ENCODE results near the gene RTF1. TPM values are rescaled to one million over a fixed set of nuclear protein-coding genes. Genes with fewer than 3 reads are reported as not detected.
A peak's percentile ranks its signal among the peaks of the same experiment; 100 is the strongest.

RTF1 gene
- total RNA-seq, 1 donor from 2014 or later = 54.4 TPM

GRCh38 chr15:41512940-41513505, 96.1 kb downstream of the RTF1 start:
- no peak for DNase-seq (ENCODE audit: extremely low spot score, unreplicated experiment)

GRCh38 chr15:41513506-41514227, 96.8 kb downstream of the RTF1 start, which contains the start of gene LTK:
LTK (minus strand) TSS chr15:41513827; CDS start chr15:41513709, 118 bp downstream.
- H3K4me1 Mint-ChIP-seq (ENCODE audit: unreplicated experiment) = peaks cover 4% of the 10 kb centered on the region
- peaks cover 16% of the 10 kb centered on the region for H3K36me3 Mint-ChIP-seq
- H3K9me3 Mint-ChIP-seq = no peaks in the 10 kb centered on the region
- peak within 1 kb of the TSS; percentile 82 for H3K4me3 Mint-ChIP-seq
- H3K27me3 Mint-ChIP-seq = peaks cover 48% of the 10 kb centered on the region
- TF ChIP-seq CTCF (conservative IDR thresholded peaks at IDR 0.05) = no peak
- DNase-seq (ENCODE audit: extremely low spot score, unreplicated experiment) = no peak
- H3K27ac Mint-ChIP-seq = peak within 1 kb of the TSS; percentile 36

More at GRCh38 chr15:41512940-41513505, 96.1 kb downstream of the RTF1 start:
- Mint-ChIP-seq H3K36me3 (peaks cover 14% of the 10 kb centered on the region), H3K9me3 (no peaks in the 10 kb centered on the region), H3K27me3 (peaks cover 53% of the 10 kb centered on the region), H3K4me3 (peak overlapping the region; percentile 82), H3K4me1 (ENCODE audit: unreplicated experiment) (peaks cover 4% of the 10 kb centered on the region), H3K27ac (peak overlapping the region; percentile 36)
- TF ChIP-seq CTCF (conservative IDR thresholded peaks at IDR 0.05) = no peak

- Mint-ChIP-seq H3K36me3 (peaks cover 25% of the 10 kb centered on the region), H3K4me1 (ENCODE audit: unreplicated experiment) (no peaks in the 10 kb centered on the region), H3K27me3 (peaks cover 17% of the 10 kb centered on the region), H3K4me3 (no peak overlapping the region), H3K27ac (no peak overlapping the region), H3K9me3 (no peaks in the 10 kb centered on the region)
- DNase-seq (ENCODE audit: extremely low spot score, unreplicated experiment) = no peak
- no peak for TF ChIP-seq CTCF (conservative IDR thresholded peaks at IDR 0.05)
These were observed 101.1 kb downstream of the RTF1 start for GRCh38 chr15:41517895-41518449.

GRCh38 chr15:41520636-41521035, 103.7 kb downstream of the RTF1 start:
- no peaks in the 10 kb centered on the region for H3K4me1 Mint-ChIP-seq (ENCODE audit: unreplicated experiment)
- H3K9me3 Mint-ChIP-seq = no peaks in the 10 kb centered on the region
- TF ChIP-seq CTCF (conservative IDR thresholded peaks at IDR 0.05) = no peak
- no peaks in the 10 kb centered on the region for H3K27me3 Mint-ChIP-seq
- no peak overlapping the region for H3K4me3 Mint-ChIP-seq
- no peak for DNase-seq (ENCODE audit: extremely low spot score, unreplicated experiment)
- H3K36me3 Mint-ChIP-seq = peaks cover 25% of the 10 kb centered on the region
- H3K27ac Mint-ChIP-seq = no peak overlapping the region

DNA sequence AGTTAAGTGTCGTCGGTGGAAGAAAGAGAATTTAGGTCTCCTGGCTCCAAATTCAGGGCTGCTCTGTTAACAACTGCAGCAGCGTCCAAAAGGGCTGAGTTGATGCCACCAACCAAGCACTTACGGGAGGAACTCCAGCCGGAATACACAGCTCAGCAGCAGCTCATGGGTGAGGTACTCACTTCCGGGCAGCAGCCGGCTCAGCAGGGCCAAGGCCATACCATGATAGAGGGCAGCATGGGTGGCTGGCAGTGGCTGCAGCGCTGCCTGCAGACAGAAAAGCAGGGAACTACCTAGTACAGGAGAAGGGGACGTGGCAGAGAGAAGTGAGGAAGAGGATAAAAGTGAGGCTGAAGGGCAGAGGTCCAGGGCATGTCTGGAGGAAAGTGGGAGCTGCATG, 104.7 kb downstream of the RTF1 start:
- H3K9me3 Mint-ChIP-seq = no peaks in the 10 kb centered on the region
- H3K27ac Mint-ChIP-seq = peak overlapping the region; percentile 15
- no peak for TF ChIP-seq CTCF (conservative IDR thresholded peaks at IDR 0.05)
- H3K27me3 Mint-ChIP-seq = no peaks in the 10 kb centered on the region
- no peak for DNase-seq (ENCODE audit: extremely low spot score, unreplicated experiment)
- H3K4me3 Mint-ChIP-seq = no peak overlapping the region
- H3K36me3 Mint-ChIP-seq = peaks cover 25% of the 10 kb centered on the region
- no peaks in the 10 kb centered on the region for H3K4me1 Mint-ChIP-seq (ENCODE audit: unreplicated experiment)

All from type B pancreatic cell (in vitro differentiated cells).